Natural killer cell (primary cell): Measurements from ENCODE around the gene HMCN1. TPM values are rescaled to one million over a fixed set of nuclear protein-coding genes. Genes with fewer than 3 reads are reported as not detected.

ENCODE experiments used
- ATAC-seq, 3 donors: fragments of 150-1000 bp in 2 of 3; fragments of 200-7000 bp in 1 of 3; cut with Tn5 transposase; 1 replicate in 1 of 3; 2 replicates in 2 of 3; pipeline ENCODE4 v1.10.0; 2021; ENCODE audit warnings: mild to moderate bottlenecking in 2 of 3, moderate library complexity in 2 of 3
- DNase-seq, 2 donors: peaks; one replicate each; pipeline versions ENCODE4 v3.0.0 to v3.0.0-alpha.2; 2013 to 2021; ENCODE audit warnings: mixed read lengths in 1 of 2
- H3K27ac ChIP-seq: one replicate; pipeline ENCODE4 v1.5.1; 2013; ENCODE audit warnings: mild to moderate bottlenecking, low read length
- H3K27me3 ChIP-seq: one replicate; pipeline ENCODE4 v1.6.1; 2013; ENCODE audit warnings: low read length; ENCODE audit not compliant: control insufficient read depth, insufficient read depth
- H3K36me3 ChIP-seq: one replicate; pipeline ENCODE4 v1.6.1; 2013; ENCODE audit warnings: low read length; ENCODE audit not compliant: control insufficient read depth, insufficient read depth
- H3K4me1 ChIP-seq: one replicate; pipeline ENCODE4 v1.6.1; 2013; ENCODE audit warnings: low read length; ENCODE audit not compliant: control insufficient read depth, insufficient read depth
- H3K4me3 ChIP-seq: one replicate; pipeline ENCODE4 v1.5.1; 2013; ENCODE audit warnings: low read length
- H3K9me3 ChIP-seq: one replicate; pipeline ENCODE4 v1.6.1; 2013; ENCODE audit warnings: low read length; ENCODE audit not compliant: control insufficient read depth, insufficient read depth
- H3K27ac Mint-ChIP-seq, 2 donors: one replicate each; pipeline ENCODE4 v1.8.0; 2022; ENCODE audit warnings: mild to moderate bottlenecking in 2 of 2, mixed read lengths in 2 of 2, moderate library complexity in 1 of 2
- H3K27me3 Mint-ChIP-seq, 2 donors: one replicate each; pipeline ENCODE4 v1.8.0; 2022; ENCODE audit warnings: low read depth in 2 of 2, mixed read lengths in 2 of 2
- H3K36me3 Mint-ChIP-seq: one replicate; pipeline ENCODE4 v1.8.0; 2022; ENCODE audit warnings: mixed read lengths
- H3K4me1 Mint-ChIP-seq, 2 donors: one replicate each; pipeline ENCODE4 v1.8.0; 2022; ENCODE audit warnings: mixed read lengths in 2 of 2
- H3K4me3 Mint-ChIP-seq: one replicate; pipeline ENCODE4 v1.8.0; 2022; ENCODE audit warnings: mild to moderate bottlenecking, moderate library complexity, mixed read lengths
- H3K9me3 Mint-ChIP-seq, 2 donors: one replicate each; pipeline ENCODE4 v1.8.0; 2022; ENCODE audit warnings: mixed read lengths in 2 of 2
- CTCF ChIP-seq: fragments of 200-600 bp; IDR thresholded peaks from one replicate; pipeline ENCODE4 v1.8.0; 2022; ENCODE audit warnings: antibody characterized with exemption
- WGBS: methylation state at CpG from one replicate; pipeline ENCODE4 v1.1.7; 2013; ENCODE audit warnings: missing lambda C conversion rate; ENCODE audit not compliant: insufficient coverage; 5-methylcytosine and 5-hydroxymethylcytosine counted together
- intact Hi-C: fragments of 100-400 bp; cut with micrococcal nuclease; formaldehyde crosslinking; loops from one replicate; pipeline ENCODE4 v1.14.2; 2022
- total RNA-seq, 4 donors: library from RNA; stranded (reverse); fragments of 120-200 nt in 1 of 4; gene quantifications; one replicate each; pipeline versions ENCODE4 v1.2.3 to v1.2.4, GENCODE V29; 2013 to 2022

The HMCN1 gene
- total RNA-seq, 3 donors from 2014 or later (not counting 1 experiment from before 2014, with no cell fraction given), result 0.02 to 0.45 (median 0.39) TPM

GRCh38 chr1:185957441-185958363 is 223.5 kb downstream of the HMCN1 start:
- Mint-ChIP-seq H3K4me3 (no peak overlapping the region), H3K9me3 (peaks cover 0 to 2% of the 10 kb centered on the region in 2 donors), H3K36me3 (no peaks in the 10 kb centered on the region), H3K27ac (no peak overlapping the region), H3K4me1 (no peaks in the 10 kb centered on the region), H3K27me3 (peaks cover 0 to under 1% of the 10 kb centered on the region in 2 donors)
- ATAC-seq, result no peak
- TF ChIP-seq CTCF, result no peak
- H3K27me3 ChIP-seq, result no peaks in the 10 kb centered on the region
- intact Hi-C loops, result no loop called here
- no peaks in the 10 kb centered on the region for H3K36me3 ChIP-seq
- no peak overlapping the region for H3K27ac ChIP-seq
- H3K9me3 ChIP-seq, result no peaks in the 10 kb centered on the region
- no peak for DNase-seq
- H3K4me3 ChIP-seq, result no peak overlapping the region
- no peaks in the 10 kb centered on the region for H3K4me1 ChIP-seq
- WGBS, result 80% methylated on average over 1 of the region's 3 CpGs

GRCh38 chr1:185960422-185961321 is 226.5 kb downstream of the HMCN1 start:
- Histone ChIP-seq H3K36me3 (no peaks in the 10 kb centered on the region), H3K27me3 (no peaks in the 10 kb centered on the region), H3K4me1 (no peaks in the 10 kb centered on the region), H3K9me3 (no peaks in the 10 kb centered on the region), H3K27ac (no peak overlapping the region), H3K4me3 (no peak overlapping the region)
- H3K4me1 Mint-ChIP-seq, result no peaks in the 10 kb centered on the region
- DNase-seq, result no peak
- ATAC-seq, result no peak
- no peak overlapping the region for H3K27ac Mint-ChIP-seq
- no peak for TF ChIP-seq CTCF
- peaks cover 0 to 3% of the 10 kb centered on the region in 2 donors for H3K27me3 Mint-ChIP-seq
- 82% methylated on average over 2 of the region's 5 CpGs for WGBS
- H3K4me3 Mint-ChIP-seq, result no peak overlapping the region
- H3K9me3 Mint-ChIP-seq, result peaks cover 0 to 2% of the 10 kb centered on the region in 2 donors
- intact Hi-C loops, result no loop called here
- H3K36me3 Mint-ChIP-seq, result no peaks in the 10 kb centered on the region

GRCh38 chr1:185961664-185962063 is 227.5 kb downstream of the HMCN1 start:
- no peak overlapping the region for H3K27ac Mint-ChIP-seq
- Histone ChIP-seq H3K4me3 (no peak overlapping the region), H3K27ac (no peak overlapping the region), H3K4me1 (no peaks in the 10 kb centered on the region), H3K9me3 (no peaks in the 10 kb centered on the region), H3K27me3 (no peaks in the 10 kb centered on the region), H3K36me3 (no peaks in the 10 kb centered on the region)
- peaks cover 0 to 2% of the 10 kb centered on the region in 2 donors for H3K9me3 Mint-ChIP-seq
- no peak for ATAC-seq
- no peaks in the 10 kb centered on the region for H3K4me1 Mint-ChIP-seq
- H3K27me3 Mint-ChIP-seq, result peaks cover 0 to 3% of the 10 kb centered on the region in 2 donors
- TF ChIP-seq CTCF, result no peak
- 83% methylated on average over 1 of the region's 2 CpGs for WGBS
- no peak overlapping the region for H3K4me3 Mint-ChIP-seq
- no peaks in the 10 kb centered on the region for H3K36me3 Mint-ChIP-seq
- DNase-seq, result no peak
- intact Hi-C loops, result no loop called here
